Smooth muscle cell of the brain vasculature (primary cell): Measurements from ENCODE around the gene ATP9B.

Experiments
- DNase-seq: peaks from one replicate; pipeline ENCODE4 v3.0.0-alpha.2; 2012; ENCODE audit warnings: low read depth, low spot score

Gene ATP9B

DNA sequence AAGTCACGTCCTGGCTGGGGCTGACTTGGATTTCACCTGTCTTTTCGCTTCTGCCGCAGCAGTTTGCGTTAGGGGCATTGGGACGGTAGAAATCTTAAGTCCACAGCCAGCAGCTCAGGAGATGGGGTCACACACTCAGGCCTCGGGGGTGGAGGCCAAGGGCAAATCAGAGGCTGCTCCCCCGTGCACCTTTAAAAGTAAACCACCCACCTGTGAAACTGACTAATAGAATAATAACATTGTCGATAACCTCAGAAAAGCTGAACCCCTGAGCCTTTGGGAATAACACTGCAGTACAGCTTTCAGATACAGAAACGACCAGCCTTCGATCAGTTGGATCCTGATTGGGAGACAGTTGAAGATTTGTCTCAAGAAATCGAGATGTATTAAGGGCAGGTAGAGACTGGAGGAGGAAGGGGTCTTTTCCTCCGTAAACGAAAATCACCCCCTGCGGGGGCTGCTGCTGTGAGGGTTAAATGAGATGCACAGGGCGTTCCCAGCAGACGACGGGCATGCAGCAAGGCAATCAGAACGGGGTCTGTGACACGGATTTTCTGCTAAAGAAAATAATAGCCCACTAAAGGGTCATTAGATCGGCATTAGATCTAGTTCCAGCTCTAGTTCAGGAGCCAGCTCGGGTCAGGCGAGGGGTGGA, 310.2 kb downstream of the ATP9B start:
- no peak for DNase-seq

DNA sequence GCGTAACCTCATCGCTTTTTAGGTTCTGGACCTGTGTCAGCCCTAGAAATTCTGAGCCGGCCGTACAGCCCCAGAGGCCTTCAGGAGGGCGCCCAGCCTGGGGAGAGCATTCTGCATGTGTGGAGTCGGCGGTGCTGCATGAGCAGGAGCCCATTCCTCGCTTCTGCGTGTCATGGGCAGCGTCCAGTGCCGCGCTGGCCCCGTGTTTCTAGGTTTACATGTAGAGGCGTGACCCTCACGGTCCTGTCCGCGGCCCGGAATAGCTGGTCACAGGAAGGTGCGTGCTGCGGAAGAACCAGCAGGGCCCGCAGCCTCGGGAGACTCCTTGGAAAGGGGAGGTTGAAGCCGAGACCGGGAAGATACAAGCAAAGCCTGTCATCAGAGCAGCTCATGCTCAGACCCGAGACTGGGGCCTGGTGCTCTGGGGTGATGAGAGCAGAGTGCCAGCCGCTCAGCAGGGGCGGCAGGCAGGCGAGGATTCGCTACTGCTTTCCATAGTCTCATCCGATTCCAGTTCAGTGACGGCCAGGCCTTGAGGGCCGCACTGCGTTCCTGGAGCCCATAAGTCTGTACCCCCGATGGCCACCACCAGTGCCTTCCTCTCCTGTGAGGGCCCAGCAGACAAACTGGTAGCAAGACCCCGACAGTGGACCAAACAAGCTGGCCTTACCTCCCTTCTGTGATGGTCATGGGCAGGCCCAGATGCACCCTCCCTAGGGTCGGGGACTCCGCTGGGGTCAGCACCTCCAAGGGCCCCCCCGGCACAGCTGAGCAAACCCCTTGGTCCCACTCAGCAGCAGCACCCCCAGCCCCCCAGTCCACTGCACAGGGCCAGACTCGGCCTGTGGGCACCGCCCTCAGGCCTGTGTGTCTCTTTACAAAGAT, 311.0 kb downstream of the ATP9B start:
- no peak for DNase-seq

DNA sequence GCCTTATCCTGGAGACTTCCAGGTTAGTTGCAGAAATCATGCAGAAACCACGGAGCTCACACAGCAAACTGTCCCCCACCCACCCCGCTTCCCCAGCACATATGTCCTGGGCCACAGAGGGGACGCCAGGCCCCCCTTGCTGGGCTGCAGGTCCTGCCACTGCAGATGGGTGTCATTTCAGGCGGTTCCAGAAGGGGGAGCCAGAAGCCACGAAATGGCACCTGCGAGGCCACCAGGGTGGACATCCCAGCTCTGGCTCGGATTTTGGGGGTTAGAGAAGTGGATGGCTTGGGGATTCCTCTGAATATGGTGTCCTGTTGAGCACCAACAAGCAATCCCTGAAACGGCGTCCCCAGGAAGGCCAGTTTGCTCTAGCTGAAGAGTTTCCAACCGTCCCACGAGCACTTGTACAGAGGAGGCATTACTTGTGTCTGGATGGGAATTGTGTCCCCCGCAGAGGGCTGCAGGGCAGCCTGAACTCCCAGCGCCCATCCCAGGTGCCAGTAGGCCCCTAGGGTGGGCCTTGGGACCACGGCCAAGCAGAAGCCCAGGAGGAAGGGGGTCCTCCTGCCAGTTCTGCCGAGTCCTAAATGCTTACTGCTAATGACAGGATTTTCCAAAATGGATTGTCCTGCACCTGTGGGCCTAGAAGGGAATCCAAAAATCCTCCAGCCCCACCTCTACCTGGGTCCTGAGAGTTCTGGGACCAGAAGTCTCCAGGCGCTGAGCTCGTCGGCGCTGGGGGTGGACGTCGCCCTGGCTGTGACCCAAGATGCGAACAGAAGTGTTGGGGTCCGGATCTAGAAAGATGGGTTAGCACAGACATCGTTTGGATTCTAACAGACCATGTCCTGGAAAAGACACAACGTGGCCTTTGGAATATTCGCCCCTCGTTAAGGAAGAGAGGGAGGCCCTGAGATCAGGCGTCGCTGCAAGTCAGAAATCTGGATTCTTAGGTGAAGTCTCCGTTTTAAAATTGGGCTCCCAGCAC, 311.9 kb downstream of the ATP9B start:
- no peak for DNase-seq

DNA sequence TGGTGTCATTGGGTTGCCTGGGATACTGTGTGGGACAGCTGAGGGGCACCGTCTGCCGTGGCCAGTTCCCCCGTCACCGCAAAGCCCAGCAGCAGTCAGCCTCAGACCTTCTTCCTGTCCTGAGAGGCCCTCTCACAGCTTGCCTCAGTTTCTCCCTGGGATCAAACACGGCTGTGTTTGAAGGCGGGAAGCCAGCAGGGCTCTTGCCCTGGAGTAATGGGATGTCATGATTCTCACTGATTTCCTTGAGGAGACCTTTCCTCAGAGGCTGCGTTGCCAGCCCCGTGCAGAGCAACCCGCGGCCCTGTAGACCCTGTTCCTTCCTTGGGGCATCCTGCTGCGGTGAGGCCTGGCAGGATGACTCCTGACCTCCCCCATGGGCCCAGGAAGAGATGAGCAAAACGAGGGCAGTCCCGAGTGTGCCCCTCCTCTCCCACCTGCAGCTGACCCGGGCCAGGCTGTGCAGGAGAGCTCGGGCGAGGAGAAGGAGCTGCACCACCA, 312.7 kb downstream of the ATP9B start:
- DNase-seq: no peak

DNA sequence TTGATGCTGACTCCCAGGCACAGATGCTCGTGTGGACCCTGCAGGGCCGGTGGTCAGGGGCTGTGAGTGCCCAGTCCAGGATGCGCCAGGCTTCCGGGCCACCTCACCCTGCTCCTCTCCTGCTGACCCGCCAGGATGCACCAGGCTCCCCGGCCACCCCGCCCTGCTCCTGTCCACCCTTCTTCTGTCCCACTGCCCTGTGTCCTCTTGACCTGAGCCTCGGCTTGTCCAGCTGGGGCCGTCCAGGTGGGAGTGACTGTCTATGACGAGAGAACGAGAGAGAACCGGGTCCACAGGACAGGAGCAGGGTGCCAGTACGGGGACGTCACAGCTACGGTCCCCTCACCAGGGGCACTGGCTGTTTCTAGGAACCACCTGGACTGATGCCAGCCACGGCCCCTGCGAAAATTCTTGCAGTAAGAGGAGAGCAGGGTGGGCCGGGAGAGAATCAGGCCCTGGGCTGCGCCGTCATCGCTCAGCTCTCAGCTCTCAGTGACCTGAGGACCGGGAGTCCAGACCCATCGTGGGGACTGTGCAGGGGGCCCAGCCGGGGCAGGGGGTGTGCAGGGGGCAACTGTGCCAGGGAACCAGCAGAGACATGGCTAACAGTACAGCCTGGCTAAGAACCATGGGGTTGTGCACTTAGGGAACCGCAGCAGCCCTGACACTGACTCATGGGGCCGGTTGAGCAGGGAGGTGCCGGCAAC, 313.6 kb downstream of the ATP9B start:
- no peak for DNase-seq

DNA sequence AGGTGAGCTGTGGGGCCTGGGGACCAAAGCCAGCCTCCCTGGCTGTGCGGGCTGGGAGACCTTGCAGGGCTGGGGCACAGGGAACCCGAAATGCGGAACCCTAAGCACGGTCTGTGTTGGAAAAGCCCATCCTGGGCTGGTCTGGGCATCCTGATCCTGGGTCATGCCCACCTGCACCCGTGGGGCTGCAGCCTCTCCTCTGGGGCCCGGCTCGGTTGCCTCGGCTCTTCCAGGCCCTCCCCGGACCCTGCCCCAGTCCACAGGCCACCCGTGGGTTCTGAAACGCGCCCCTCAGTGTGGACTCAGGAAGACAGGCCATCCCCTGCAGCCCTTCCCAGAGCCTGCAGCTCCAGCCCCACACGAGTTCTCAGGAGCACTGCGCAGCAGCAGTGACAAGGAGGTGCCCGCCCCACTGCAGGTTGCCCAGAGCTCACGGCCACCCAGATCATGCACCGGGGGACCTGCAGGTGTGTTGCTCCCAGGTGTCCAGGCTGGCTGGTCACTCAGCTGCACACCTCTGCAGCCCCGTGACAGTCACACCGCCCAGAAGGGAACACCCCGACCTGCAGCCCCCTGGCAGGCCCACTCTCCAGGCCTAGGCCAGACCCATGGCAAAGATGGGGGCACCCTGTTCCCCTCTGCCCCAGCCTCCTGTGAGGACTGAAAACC, 314.3 kb downstream of the ATP9B start:
- DNase-seq: no peak

DNA sequence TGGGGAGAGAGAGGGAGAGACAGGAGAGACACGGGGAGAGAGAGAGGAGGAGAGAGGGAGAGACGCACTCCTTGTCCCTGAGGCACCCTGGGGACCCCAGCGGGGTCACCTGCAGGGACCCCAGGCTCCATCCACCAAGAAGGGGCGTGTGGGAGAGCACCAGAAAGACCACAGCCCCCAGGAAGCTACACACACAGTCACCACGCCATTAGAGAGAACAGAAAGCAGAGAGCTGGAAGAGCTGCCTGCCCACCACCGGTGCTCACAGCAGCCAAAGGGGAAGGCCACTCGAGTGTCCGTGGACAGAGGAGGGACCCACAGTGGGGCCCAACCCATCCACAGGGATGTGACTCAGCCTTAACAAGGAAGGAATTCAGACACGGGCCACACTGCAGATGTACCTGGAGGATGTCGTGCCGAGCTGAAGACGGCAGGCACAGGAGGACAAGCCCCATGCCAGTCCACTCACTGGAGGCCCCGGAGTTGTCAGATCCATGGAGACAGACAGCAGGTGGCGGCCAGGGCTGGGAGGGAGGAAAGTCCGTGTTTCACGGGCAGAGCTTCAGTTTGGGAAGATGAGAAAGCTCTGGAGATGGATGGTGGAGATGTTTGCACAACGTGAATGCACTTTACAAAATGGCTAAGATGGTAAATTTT, 315.1 kb downstream of the ATP9B start:
- DNase-seq: no peak

DNA sequence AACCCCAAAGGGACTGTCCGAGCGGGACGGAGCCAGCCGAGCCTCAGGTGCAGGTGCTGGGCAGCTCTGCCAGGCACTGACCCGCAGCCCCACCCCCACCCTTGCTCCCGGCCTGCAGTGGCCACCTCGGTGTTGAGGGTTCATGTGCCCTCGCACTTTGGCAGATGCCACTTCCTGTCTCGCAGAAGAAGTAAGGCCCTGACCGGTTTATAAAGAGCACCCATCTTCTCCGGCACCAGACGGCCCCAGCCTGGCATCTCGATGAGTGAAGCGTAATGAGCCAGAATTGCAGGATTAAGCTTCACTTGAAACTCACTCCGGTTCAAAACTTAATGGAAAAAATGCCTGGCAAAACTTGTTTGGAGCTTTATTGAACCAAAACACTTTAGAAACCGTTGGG, 315.6 kb downstream of the ATP9B start:
- no peak for DNase-seq

DNA sequence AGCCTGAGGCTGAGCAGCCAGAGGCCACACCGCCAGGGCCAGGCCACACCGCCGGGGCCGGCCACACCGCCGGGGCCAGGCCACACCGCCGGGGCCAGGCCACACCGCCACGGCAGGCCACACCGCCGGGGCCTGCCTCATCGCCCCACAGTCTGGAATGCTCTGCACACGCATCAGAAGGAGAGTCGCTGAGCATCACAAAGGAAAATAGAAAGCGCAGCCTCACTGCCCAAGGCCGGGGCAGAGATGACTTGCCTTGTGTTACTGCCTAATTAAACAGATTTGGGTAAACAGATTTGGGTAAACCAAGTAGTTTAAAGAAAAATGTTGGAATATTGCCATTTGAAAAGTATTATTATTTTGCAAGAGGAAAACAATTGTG, 316.1 kb downstream of the ATP9B start:
- no peak for DNase-seq

DNA sequence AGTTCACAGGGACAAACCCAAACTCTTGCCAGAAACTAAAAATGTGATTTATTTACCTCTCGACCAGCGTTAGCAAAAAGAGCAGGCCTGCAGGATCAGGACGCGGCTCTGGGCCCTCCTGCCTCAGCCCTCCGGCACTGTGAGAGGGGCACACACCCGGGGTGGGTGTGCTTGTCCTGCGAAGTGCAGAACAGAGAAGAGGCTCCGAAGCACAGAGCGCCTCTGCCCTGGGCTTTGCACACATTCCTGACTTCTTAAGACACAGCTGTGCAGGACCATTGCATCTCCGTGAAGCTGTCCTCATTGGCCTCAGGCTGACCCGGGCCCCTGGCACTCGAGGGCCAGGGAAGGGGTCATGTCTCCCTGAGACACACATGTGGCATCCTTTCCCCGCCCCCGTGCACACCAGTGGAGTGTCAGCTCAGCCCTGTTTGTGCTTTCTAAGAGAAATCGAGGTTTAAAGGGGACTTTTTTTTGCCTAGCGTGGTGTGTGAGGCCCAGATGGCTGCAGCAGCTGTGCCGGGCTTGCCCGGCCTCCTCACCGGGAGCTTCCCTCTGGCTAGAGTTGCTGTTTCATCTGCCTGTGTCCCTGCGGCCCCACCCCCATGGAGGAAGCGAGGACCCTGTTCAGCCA, 316.6 kb downstream of the ATP9B start:
- no peak for DNase-seq

DNA sequence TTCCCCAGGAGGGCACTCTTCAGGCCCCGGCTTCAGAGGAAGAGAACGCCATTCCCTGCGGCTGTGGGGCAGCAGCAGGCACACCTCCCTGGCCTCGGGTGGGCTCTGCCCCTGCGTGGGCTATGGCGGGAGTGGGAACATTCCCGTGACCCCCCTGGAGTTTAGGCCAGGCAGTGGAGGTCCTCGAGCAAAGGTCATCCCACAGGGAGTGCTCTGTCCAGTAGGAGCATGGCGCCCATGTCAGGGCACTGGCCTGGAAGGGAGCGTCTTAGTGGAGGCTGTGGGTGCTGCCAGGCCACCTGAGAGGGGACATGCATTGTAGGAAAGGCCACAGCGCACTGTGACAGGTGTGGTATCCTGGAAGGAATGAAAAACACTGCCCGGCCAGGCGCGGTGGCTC, 317.4 kb downstream of the ATP9B start:
- DNase-seq: no peak

DNA sequence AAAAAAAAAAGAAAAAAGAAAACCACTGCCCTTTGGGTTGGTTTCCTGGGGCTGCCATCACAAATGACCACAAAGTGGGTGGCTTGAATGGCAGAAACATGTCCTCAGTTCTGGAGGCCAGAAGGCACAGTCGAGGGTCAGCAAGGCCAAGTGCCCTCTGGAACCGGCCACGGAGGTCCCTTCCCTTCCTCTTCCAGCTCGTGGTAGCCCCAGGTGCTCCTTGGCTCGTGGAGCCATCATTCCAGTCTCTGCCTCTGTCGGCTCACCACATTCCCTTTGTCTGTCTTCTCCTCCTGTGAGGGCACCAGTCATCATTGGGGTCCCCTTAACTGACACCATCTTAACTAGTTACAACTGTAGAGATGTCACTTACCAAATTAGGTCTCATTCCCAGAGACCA, 318.0 kb downstream of the ATP9B start:
- DNase-seq: no peak

DNA sequence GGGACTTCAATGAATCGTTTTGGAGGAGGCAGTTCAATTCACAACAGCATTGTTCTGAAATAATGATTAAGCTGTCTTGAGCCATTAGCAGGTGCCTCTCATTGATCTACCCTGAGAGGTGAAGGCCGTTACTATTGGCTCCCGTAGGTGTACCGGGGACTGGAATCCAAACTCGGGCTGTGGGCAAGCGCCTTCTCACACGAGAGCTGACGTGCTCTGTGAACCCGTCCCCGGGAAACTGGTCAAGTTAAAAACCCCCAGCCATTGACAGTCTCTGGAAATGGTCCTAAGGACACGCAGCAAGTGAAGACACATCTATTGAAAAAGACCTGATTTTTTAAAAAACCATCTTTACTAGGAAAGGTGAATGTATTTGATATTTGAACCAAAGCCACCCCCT, 318.4 kb downstream of the ATP9B start:
- DNase-seq: no peak

DNA sequence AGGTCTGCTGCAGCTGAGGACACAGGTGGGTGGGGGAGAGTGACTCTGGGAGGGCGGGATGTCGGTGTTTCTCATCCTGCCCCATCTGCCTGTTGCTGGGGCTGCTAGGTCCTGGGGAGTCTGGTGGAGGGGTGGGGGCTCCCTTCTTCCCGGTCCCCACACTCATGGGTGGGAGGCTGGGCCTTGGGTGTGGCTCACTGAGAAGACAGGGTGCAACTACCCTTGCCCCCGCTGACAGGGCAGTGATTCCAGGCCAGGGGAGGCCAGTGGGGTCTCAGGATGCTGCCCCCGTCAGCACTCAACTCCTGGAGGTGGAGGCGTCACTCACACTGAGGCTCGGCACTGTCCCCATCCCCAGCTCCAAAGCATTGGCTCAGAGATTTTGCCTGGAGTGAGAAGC, 318.8 kb downstream of the ATP9B start:
- no peak for DNase-seq

DNA sequence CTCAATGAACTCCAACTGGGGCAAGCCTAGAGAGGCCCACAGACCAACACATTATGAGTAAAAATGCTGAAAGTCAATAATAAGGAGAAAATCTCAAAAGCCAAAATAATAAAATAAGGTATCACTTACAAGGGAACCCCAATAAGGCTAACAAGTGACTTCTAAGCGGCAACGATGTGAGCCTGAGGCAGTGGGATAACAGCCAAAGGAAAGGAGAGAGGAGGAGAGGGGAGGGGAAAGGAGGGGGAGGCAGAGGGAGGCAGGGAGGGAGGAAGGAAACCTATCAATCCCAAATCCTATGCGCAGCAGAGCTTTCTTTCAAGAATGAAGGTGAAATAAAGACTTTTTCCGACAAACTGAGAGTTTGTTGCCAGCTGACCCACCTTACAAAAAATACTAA, 320.5 kb downstream of the ATP9B start:
- DNase-seq: no peak

DNA sequence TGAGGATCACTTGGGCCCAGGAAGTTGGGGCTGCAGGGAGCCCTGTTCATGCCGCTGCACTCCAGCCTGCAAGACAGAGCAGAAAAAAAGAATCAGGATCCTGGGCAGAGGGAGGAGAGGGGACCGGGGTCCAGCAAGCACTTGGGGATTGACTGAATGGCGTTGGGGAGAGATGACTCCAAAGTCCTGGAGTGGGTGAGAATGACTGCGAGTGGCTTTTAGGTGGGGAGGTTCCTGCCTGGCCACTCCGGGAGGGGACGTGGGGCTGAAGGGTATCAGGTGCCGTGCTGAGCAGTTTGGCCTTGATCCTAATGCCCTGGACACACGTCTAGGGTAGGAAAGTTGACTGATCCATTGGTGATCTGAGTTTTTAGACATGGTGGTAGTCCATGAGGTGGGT, 323.0 kb downstream of the ATP9B start:
- no peak for DNase-seq

DNA sequence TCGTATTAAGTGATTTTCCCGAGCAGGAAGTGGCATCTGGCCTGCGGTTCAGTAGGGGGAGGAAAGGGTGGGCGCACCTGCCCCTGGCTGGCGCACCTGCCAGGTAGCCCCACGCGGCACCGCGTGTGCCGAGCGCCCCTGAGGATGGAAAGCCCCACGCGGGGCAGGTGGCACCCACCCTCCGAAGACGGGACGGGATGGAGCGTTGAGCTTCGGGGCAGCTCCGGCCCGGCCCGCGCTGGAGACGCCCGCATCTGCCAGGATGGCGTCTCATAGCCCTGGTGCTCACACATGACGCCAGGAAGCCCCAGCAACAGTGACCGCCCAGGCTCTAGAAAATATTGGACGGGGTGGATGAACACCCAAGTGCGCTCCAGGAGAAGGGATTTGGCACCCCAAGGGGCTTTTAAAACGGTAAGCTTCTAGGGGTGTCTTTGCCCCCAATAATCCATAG, 324.0 kb downstream of the ATP9B start:
- DNase-seq: no peak

DNA sequence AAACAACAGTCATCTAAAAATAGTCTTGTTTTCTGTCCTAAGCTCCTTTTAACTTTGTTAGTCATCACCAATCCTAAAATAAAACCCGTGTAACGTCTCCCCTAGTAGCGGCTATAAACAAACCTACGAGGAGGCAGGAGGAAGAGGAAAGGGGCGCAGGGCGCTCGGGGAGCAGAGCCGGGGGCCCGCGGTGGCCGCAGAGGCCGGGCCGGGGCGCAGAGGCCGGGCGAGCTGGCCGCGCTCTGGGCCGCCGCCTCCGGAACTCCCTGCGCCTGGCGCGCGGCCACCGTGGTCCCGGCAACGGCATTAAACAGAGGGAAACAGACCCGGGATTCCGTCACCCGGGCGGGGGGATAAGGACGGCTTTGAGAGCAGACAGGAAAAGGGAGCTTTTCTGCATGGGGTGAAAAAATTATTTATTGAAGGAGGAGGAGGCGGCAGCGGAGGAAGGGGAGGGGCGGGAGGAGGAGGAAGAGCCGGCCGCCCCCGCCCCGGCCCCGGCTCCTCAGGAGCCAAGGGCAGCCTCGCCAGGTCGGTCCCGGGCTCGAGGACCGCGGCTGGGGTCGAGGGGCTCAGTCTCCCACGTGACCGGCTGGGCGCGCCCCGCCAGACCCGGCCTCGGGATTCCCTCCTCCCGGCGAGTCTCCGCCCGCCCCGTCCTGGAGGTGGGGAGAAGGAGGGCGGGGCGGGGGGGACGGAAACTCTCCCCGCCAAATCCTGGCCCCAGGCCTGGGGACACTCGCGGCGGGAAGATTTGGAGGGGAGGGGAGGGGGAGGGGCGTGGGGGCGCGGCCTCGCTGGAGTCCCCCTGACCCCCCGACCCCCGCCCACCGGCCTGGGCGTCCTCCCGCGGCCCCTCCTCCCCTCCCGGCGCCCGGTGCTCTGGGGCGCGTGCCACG, 324.7 kb downstream of the ATP9B start:
- DNase-seq: no peak
